GM10266 (cell line): ENCODE results near the gene VWA5A.

Experiments used
- DNase-seq: peaks from one replicate; pipeline ENCODE4 v3.0.0; 2012; ENCODE audit errors: extremely low spot score
- TF ChIP-seq, protein P1 (sequence below): IDR thresholded peaks from 2 replicates; pipeline ENCODE4 v1.5.1; 2012; ENCODE audit warnings: mild to moderate bottlenecking, low read depth; ENCODE audit not compliant: control insufficient read depth, insufficient read depth; ENCODE audit errors: missing control alignments

The VWA5A gene

DNA sequence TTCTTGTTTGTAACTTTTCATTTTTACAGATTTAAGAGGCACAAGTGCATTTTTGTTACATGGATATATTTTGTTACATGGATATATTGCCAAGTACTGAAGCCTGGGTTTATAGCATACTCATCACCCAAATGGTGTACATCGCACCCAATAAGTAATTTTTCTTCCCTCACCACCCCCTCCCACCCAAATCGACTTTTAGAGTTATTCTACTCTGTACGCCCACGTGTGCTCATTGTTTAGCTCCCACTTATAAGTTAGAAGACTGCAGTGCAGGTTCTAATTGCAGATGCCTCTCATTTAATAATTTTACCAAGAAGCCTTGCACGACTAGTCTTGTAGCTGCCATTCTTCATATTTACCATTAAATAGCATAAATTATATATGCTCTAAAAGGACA, 20.5 kb upstream of the VWA5A start:
- DNase-seq, result no peak
- TF ChIP-seq, protein P1, sequence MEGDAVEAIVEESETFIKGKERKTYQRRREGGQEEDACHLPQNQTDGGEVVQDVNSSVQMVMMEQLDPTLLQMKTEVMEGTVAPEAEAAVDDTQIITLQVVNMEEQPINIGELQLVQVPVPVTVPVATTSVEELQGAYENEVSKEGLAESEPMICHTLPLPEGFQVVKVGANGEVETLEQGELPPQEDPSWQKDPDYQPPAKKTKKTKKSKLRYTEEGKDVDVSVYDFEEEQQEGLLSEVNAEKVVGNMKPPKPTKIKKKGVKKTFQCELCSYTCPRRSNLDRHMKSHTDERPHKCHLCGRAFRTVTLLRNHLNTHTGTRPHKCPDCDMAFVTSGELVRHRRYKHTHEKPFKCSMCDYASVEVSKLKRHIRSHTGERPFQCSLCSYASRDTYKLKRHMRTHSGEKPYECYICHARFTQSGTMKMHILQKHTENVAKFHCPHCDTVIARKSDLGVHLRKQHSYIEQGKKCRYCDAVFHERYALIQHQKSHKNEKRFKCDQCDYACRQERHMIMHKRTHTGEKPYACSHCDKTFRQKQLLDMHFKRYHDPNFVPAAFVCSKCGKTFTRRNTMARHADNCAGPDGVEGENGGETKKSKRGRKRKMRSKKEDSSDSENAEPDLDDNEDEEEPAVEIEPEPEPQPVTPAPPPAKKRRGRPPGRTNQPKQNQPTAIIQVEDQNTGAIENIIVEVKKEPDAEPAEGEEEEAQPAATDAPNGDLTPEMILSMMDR, result no peak

DNA sequence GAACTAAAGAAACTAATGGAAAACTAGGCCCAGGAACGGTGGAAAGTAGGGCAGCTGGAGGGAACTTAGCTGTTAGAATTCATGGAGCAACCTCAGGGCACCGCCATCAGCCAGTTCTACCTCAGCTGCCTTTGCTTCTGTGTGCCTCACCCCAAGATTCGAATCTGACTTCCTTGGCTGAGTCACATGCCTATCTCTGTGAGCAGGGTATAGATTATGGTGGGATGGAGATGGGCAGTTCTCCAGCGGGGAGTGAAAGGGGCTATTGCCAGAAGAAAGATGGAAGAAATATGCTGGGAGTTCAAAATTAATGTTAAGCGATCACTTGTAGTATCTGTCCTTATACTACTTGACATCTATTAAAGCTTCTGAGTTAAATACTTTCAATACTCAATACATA, 18.9 kb upstream of the VWA5A start:
- TF ChIP-seq, protein P1, result no peak
- DNase-seq, result no peak

DNA sequence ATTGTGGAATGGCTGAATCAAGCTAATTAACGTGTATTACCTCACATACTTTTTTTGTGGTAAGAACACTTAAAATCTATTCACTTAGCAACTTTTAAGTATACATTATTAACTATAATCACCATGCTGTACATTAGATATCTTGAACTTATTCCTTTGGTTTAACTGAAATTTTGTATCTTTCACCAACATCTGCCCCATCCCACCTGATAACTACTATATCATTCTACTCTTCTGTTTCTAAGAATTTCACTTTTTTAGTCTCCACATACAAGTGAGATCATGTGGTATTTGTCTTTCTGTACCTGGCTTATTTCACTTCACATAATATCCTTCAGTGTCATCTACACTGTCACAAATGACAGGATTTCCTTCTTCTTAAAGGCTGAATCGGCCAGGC, 17.1 kb upstream of the VWA5A start:
- DNase-seq, result no peak
- TF ChIP-seq, protein P1, result no peak

DNA sequence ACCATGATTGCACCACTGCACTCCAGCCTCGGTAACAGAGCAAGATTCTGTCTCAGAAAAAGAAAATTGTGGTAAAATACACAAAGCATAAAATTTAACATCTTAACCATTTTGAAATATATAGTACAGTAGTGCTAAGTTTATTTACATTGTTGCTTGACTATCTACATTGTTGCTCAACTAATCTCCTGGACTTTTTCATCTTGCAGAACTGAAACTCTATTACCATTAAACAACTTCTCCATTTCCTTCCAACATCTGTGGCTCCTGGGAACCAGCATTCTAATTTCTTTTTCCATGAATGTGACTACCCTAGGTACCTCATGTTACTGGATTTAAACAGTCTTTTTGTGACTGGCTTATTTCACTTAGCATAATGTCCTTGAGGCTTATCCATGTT, 13.5 kb upstream of the VWA5A start:
- DNase-seq, result no peak
- TF ChIP-seq, protein P1, result no peak

DNA sequence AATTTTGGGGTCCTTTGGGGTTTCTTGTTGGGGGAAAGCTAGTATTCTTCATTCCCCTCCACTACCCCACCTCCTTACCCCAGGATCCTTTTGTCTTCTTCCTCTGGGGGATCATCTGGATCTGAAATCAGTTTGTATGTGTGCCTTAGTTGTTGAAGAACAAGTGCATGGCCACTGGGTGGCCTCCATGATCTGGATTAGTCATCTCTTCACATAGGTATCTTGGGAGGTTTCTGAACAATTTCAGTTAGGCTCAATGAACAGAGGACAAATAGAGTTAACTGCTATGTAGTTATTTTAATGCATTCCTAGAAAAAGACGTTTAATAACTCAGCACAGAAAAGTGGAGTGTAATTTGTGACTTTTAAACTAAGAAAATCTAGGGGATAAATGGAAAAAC, 7.1 kb upstream of the VWA5A start:
- TF ChIP-seq, protein P1, result peak; percentile 39
- peak; percentile 26 for DNase-seq

DNA sequence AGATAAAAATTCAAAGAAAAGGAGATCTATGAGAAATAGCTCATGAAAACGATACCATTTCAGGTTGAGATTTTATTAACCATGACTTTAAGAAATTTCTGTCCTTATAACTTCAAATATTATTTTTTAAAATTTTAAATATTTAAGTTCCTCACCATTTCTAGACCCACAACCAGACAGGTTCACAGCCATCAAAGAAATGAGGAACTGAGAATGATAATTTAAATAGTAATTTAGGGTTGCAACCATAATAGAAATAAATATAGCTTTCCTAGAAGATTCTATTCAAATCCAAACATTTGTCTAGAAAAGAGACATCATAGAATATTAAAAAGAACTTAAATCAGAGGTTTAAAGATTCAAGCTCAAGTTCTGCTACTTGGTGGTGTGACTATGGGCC, 5.9 kb upstream of the VWA5A start:
- no peak for DNase-seq
- TF ChIP-seq, protein P1, result no peak

DNA sequence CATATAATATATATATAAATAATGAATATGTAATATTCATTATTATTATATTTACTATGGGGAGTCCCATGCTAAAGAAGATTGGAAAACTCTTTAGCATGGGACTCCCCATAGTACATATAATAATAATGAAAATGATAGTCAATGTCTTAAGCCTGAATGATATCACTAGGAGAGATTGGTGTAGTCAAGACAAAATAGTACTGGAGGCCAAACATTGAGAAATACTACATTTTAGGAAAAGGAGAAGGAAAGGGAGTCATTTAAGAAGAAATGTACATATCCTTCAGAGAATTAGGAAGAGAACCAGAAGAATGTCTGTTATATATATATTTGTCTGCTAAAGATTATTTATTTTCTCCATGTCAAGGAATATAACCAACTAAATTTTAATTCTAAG, 5.0 kb upstream of the VWA5A start:
- DNase-seq, result no peak
- TF ChIP-seq, protein P1, result no peak
